ENCODE data around the gene B4GALT1. TPM values are rescaled to one million over a fixed set of nuclear protein-coding genes. Genes with fewer than 3 reads are reported as not detected.

Gene B4GALT1
- polyA plus RNA-seq (2012; ENCODE audit: insufficient read depth, insufficient read length, low read depth): 2.6 TPM

GRCh38 chr9:33167084-33167971 is at the start of gene B4GALT1:
Gene B4GALT1 (minus strand): TSS chr9:33167336. CDS start chr9:33167169, 167 bp downstream.
- Histone ChIP-seq H3K9me3 (no peaks in the 10 kb centered on the region), H3K4me3 (ENCODE audit: low read depth, low read length) (peak within 1 kb of the TSS; percentile 81), H3K36me3 (no peaks in the 10 kb centered on the region), H3K27me3 (no peaks in the 10 kb centered on the region), H3K4me1 (no peaks in the 10 kb centered on the region; the same call in 1 of the 2 replicates)
- DNase-seq: peak; percentile 96
- TF ChIP-seq CTCF (IDR thresholded peaks at IDR 0.05; ENCODE audit: low read depth, low read length): no peak

GRCh38 chr9:33211695-33212393 is 44.7 kb upstream of the B4GALT1 start:
- TF ChIP-seq CTCF (IDR thresholded peaks at IDR 0.05; ENCODE audit: low read depth, low read length): no peak
- no peaks in the 10 kb centered on the region for H3K9me3 ChIP-seq
- no peaks in the 10 kb centered on the region for H3K27me3 ChIP-seq
- no peak overlapping the region for H3K4me3 ChIP-seq (ENCODE audit: low read depth, low read length)
- DNase-seq: peak; percentile 44
- no peaks in the 10 kb centered on the region for H3K36me3 ChIP-seq
- no peaks in the 10 kb centered on the region for H3K4me1 ChIP-seq

GRCh38 chr9:33210006-33210715 is 43.0 kb upstream of the B4GALT1 start:
- no peaks in the 10 kb centered on the region for H3K9me3 ChIP-seq
- no peaks in the 10 kb centered on the region for H3K4me1 ChIP-seq
- H3K4me3 ChIP-seq (ENCODE audit: low read depth, low read length): no peak overlapping the region
- TF ChIP-seq CTCF (IDR thresholded peaks at IDR 0.05; ENCODE audit: low read depth, low read length): no peak
- H3K27me3 ChIP-seq: peaks cover 4% of the 10 kb centered on the region; the same call in 1 of the 2 replicates
- no peaks in the 10 kb centered on the region for H3K36me3 ChIP-seq
- DNase-seq: no peak

- no peak overlapping the region for H3K4me3 ChIP-seq (ENCODE audit: low read depth, low read length)
- TF ChIP-seq CTCF (IDR thresholded peaks at IDR 0.05; ENCODE audit: low read depth, low read length): no peak
- no peak for DNase-seq
- H3K4me1 ChIP-seq: no peaks in the 10 kb centered on the region
- H3K36me3 ChIP-seq: no peaks in the 10 kb centered on the region
- no peaks in the 10 kb centered on the region for H3K9me3 ChIP-seq
- H3K27me3 ChIP-seq: peaks cover 12% of the 10 kb centered on the region; the same call in 1 of the 2 replicates
These were observed 42.3 kb upstream of the B4GALT1 start for GRCh38 chr9:33209394-33209793.

GRCh38 chr9:33202552-33203201 is 35.5 kb upstream of the B4GALT1 start:
- Histone ChIP-seq H3K27me3 (peaks cover 15% of the 10 kb centered on the region; the same call in 1 of the 2 replicates), H3K4me3 (ENCODE audit: low read depth, low read length) (no peak overlapping the region), H3K9me3 (no peaks in the 10 kb centered on the region), H3K36me3 (no peaks in the 10 kb centered on the region), H3K4me1 (no peaks in the 10 kb centered on the region)
- no peak for TF ChIP-seq CTCF (IDR thresholded peaks at IDR 0.05; ENCODE audit: low read depth, low read length)
- no peak for DNase-seq

All from BE2C (cell line).